Panc1 (cell line): ENCODE measurements around the gene FRMD7. TPM values are rescaled to one million over a fixed set of nuclear protein-coding genes. Genes with fewer than 3 reads are reported as not detected.

Experiments used
- ATAC-seq: fragments of 200-7000 bp; cut with Tn5 transposase; 2 replicates; pipeline ENCODE4 v1.9.1; 2020; ENCODE audit warnings: mild to moderate bottlenecking, moderate library complexity
- BruUV-seq: library from RNA; stranded (reverse); fragments of 400-500 nt; replicated peaks from 2 replicates; lab custom pipeline; 2021; lab: Mats Ljungman, UMichigan
- CTCF ChIA-PET: fragments of 300-600 bp; sonication (Branson Sonifier 250); formaldehyde crosslinking; loops from one replicate; lab custom pipeline; 2022; ENCODE audit warnings: antibody characterized with exemption; lab: Charles Lee
- POLR2A ChIA-PET: fragments of 300-600 bp; sonication (Branson Sonifier 250); formaldehyde crosslinking; loops from one replicate; lab custom pipeline; 2022; ENCODE audit warnings: antibody characterized with exemption; lab: Charles Lee
- DNase-seq: peaks from one replicate; pipeline ENCODE4 v3.0.0-alpha.2; 2010; ENCODE audit warnings: low read depth, low spot score
- H3K27ac ChIP-seq: 2 replicates; pipeline ENCODE4 v1.5.1; 2011; ENCODE audit warnings: mild to moderate bottlenecking, low read length, inconsistent platforms
- H3K27me3 ChIP-seq: fragments of 200-500 bp; sonication (Bioruptor generic); 2 replicates; pipeline ENCODE4 v1.6.0; 2014; ENCODE audit warnings: low read length, inconsistent platforms; ENCODE audit not compliant: control insufficient read depth, insufficient read depth
- H3K36me3 ChIP-seq: fragments of 200-500 bp; sonication (Bioruptor generic); 2 replicates; pipeline ENCODE4 v1.5.1; 2014; ENCODE audit warnings: inconsistent platforms, mild to moderate bottlenecking, low read length, moderate library complexity; ENCODE audit not compliant: control insufficient read depth, insufficient read depth
- H3K4me1 ChIP-seq: 2 replicates; pipeline ENCODE4 v1.5.1; 2011; ENCODE audit warnings: inconsistent platforms, mild to moderate bottlenecking, low read length, moderate library complexity; ENCODE audit not compliant: control insufficient read depth, insufficient read depth
- H3K4me3 ChIP-seq, 2 experiments: 2 replicates each; pipeline ENCODE4 v1.5.1; 2011 to 2012; ENCODE audit warnings: low read depth in 2 of 2, low read length in 2 of 2, mild to moderate bottlenecking in 2 of 2, inconsistent platforms in 1 of 2, moderate library complexity in 1 of 2
- H3K9me3 ChIP-seq: fragments of 200-500 bp; sonication (Bioruptor generic); 2 replicates; pipeline ENCODE4 v1.5.1; 2014; ENCODE audit warnings: low read depth, mild to moderate bottlenecking, inconsistent platforms, low read length, moderate library complexity; ENCODE audit not compliant: control insufficient read depth, insufficient read depth
- POLR2AphosphoS5 ChIP-seq: IDR thresholded peaks from 2 replicates; pipeline ENCODE4 v1.6.1; 2012; ENCODE audit warnings: mild to moderate bottlenecking, low read depth, low read length, moderate library complexity
- SIN3A ChIP-seq: IDR thresholded peaks from 2 replicates; pipeline ENCODE4 v1.6.1; 2012; ENCODE audit warnings: low read depth, mild to moderate bottlenecking, low read length, moderate library complexity, borderline replicate concordance; ENCODE audit not compliant: insufficient read depth
- TCF7L2 ChIP-seq: IDR thresholded peaks from 2 replicates; pipeline ENCODE4 v1.6.1; 2011; ENCODE audit warnings: mild to moderate bottlenecking, low read depth, low read length, inconsistent platforms
- in situ Hi-C: cut with HindIII; loops from 2 replicates; pipeline ENCODE4 v1.10.0; 2016; ENCODE audit warnings: low sequenced_read_pairs, low pct_unique_long_range_greater_than_20kb
- intact Hi-C: fragments of 100-400 bp; cut with micrococcal nuclease; formaldehyde crosslinking; loops from one replicate; pipeline ENCODE4 v1.10.0; 2022; ENCODE audit not compliant: unreplicated experiment
- total RNA-seq: library from RNA; stranded (reverse); gene quantifications from one replicate; pipeline ENCODE4 v1.2.1, GENCODE V29; 2021; ENCODE audit not compliant: unreplicated experiment
- TF ChIP-seq, protein P1 (sequence below), 2 experiments: IDR thresholded peaks; 2 replicates each; pipeline ENCODE4 v1.6.1; 2011 to 2012; ENCODE audit warnings: low read depth in 2 of 2, control low read depth in 1 of 2, low read length in 1 of 2, mild to moderate bottlenecking in 1 of 2, moderate library complexity in 1 of 2; ENCODE audit not compliant: insufficient read depth in 1 of 2
- TF ChIP-seq, protein P2 (sequence below): fragments of 450-650 bp; IDR thresholded peaks from 2 replicates; pipeline ENCODE4 v1.5.1; 2017; ENCODE audit warnings: mild to moderate bottlenecking

FRMD7 gene
- total RNA-seq, 1 experiment from 2014 or later = not detected

DNA sequence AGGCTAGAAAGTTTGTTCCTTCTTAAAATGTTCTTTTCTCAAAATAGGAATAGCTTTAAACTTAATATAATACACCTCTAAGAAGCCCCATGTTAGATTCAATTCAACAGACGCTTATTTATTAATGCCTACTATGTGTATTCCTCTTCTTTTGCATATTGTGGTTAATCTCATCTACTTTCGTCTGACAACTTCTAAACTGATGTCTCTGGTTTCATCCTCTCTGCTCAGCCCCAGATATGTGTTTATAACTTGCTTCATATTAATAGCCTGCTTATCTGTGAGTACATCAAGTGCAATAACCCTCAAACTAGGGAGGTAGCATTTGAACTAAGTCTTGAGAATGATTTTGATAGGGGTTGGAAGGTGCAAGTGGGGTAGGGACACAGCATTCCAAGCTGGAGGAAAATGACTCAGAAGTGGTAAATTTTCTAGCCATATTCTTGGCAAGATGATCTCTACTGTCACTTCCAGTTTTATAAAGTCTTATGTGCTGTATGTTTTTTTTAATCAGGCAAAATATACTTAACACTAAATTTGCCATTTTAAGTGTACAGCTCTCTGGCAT lies 67.8 kb downstream of the FRMD7 start:
- H3K4me1 ChIP-seq = no peaks in the 10 kb centered on the region
- no peaks in the 10 kb centered on the region for H3K36me3 ChIP-seq
- in situ Hi-C loops = no loop called here
- H3K4me3 ChIP-seq = no peak overlapping the region
- H3K27ac ChIP-seq = no peak overlapping the region
- DNase-seq = no peak
- BruUV-seq = no TSS peak
- TF ChIP-seq TCF7L2 (no peak), POLR2AphosphoS5 (no peak), SIN3A (no peak)
- TF ChIP-seq, protein P1, sequence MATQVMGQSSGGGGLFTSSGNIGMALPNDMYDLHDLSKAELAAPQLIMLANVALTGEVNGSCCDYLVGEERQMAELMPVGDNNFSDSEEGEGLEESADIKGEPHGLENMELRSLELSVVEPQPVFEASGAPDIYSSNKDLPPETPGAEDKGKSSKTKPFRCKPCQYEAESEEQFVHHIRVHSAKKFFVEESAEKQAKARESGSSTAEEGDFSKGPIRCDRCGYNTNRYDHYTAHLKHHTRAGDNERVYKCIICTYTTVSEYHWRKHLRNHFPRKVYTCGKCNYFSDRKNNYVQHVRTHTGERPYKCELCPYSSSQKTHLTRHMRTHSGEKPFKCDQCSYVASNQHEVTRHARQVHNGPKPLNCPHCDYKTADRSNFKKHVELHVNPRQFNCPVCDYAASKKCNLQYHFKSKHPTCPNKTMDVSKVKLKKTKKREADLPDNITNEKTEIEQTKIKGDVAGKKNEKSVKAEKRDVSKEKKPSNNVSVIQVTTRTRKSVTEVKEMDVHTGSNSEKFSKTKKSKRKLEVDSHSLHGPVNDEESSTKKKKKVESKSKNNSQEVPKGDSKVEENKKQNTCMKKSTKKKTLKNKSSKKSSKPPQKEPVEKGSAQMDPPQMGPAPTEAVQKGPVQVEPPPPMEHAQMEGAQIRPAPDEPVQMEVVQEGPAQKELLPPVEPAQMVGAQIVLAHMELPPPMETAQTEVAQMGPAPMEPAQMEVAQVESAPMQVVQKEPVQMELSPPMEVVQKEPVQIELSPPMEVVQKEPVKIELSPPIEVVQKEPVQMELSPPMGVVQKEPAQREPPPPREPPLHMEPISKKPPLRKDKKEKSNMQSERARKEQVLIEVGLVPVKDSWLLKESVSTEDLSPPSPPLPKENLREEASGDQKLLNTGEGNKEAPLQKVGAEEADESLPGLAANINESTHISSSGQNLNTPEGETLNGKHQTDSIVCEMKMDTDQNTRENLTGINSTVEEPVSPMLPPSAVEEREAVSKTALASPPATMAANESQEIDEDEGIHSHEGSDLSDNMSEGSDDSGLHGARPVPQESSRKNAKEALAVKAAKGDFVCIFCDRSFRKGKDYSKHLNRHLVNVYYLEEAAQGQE (IDR thresholded peaks at IDR 0.05; ENCODE audit: insufficient read depth in 1 of 2, low read depth in 2 of 2, low read length in 1 of 2) = no peak
- TF ChIP-seq, protein P2, sequence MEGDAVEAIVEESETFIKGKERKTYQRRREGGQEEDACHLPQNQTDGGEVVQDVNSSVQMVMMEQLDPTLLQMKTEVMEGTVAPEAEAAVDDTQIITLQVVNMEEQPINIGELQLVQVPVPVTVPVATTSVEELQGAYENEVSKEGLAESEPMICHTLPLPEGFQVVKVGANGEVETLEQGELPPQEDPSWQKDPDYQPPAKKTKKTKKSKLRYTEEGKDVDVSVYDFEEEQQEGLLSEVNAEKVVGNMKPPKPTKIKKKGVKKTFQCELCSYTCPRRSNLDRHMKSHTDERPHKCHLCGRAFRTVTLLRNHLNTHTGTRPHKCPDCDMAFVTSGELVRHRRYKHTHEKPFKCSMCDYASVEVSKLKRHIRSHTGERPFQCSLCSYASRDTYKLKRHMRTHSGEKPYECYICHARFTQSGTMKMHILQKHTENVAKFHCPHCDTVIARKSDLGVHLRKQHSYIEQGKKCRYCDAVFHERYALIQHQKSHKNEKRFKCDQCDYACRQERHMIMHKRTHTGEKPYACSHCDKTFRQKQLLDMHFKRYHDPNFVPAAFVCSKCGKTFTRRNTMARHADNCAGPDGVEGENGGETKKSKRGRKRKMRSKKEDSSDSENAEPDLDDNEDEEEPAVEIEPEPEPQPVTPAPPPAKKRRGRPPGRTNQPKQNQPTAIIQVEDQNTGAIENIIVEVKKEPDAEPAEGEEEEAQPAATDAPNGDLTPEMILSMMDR = no peak
- H3K27me3 ChIP-seq = no peaks in the 10 kb centered on the region
- ChIA-PET CTCF (no interaction called here), POLR2A (no interaction called here)
- no peaks in the 10 kb centered on the region for H3K9me3 ChIP-seq
- intact Hi-C loops = no loop called here
- ATAC-seq = no peak

DNA sequence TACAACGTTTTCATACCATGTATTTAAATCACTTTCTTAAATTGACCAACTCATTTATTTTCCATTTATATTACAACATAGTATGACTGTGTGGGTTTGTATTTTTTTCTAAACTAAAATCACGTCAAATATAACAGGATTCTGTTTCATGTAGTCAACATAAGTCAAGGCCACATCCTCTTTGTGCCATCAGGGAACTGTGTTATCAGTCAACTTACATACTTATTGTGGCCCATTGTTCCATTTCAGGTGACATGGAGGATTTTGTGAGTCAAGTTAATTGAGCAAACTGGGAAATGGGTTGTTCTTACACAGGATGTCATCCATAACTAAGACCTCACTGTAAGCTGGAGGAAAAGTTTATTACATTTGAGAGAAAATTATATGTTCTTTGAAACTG lies 68.8 kb downstream of the FRMD7 start:
- TF ChIP-seq, protein P2 = no peak
- no peak for TF ChIP-seq POLR2AphosphoS5
- TF ChIP-seq, protein P1 (IDR thresholded peaks at IDR 0.05; ENCODE audit: insufficient read depth in 1 of 2, low read depth in 2 of 2, low read length in 1 of 2) = no peak
- TF ChIP-seq SIN3A = no peak
- no peak for TF ChIP-seq TCF7L2
- no peak overlapping the region for H3K27ac ChIP-seq
- H3K36me3 ChIP-seq = no peaks in the 10 kb centered on the region
- H3K9me3 ChIP-seq = no peaks in the 10 kb centered on the region
- BruUV-seq = no TSS peak
- ChIA-PET CTCF (no interaction called here), POLR2A (no interaction called here)
- intact Hi-C loops (no loop called here), in situ Hi-C loops (no loop called here)
- no peak for DNase-seq
- ATAC-seq = no peak
- no peak overlapping the region for H3K4me3 ChIP-seq
- no peaks in the 10 kb centered on the region for H3K4me1 ChIP-seq
- H3K27me3 ChIP-seq = no peaks in the 10 kb centered on the region
